Left forelimb (tissue), 1 donor: ENCODE data around the gene PRRX2.
"Not testable (repeated sequence)": the region's sequence is repeated elsewhere in the genome, so short reads cannot be mapped to it uniquely, and the experiment has no call there.

Source experiments
- DNase-seq: peaks from one replicate; pipeline ENCODE4 v3.0.0-alpha.2; 2018; ENCODE audit warnings: low spot score

The PRRX2 gene

DNA sequence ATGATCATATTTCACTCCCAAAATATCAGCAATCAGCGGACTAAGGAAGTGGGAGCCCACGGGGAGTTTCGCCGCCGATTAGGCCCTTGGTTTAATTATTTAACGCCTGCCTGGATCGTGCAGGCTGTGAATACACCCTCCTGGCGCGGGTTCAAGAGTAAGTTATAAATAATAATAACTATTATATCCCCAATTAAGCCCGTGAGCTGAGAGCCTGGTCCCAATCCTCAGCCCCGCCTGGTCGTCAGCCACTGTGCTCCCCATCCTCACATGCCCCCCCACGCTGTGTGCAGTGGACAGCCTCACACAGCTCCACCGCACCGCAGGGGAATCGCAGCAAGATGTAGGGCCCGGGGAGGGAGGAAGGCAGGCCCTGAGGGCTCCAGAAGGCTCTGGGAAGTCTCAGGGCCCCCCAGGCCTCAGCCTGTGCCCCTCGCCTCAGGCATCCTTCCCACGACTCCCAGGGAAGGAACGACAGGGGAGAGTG, 10.8 kb upstream of the PRRX2 start:
- no peak for DNase-seq

DNA sequence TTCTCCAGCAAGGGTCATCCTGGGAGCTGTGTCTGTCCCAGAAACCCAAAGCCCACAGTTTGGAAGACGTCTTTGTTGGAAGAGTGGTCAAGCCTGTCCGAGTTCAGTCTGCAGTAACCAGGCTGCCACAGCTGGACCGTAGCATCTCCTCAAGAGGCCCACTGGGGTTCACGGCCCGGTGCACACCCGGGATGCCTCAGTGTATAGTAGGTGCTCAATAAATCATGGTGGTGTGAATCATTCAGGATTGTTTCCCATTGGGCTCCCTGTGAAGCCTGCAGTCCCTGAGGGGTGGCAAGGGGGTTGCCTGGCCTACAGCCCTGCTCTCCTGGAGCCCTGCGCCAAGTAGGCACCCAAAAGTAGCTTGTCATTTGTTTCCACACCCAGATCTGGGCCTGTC, 10.3 kb upstream of the PRRX2 start:
- DNase-seq = no peak

DNA sequence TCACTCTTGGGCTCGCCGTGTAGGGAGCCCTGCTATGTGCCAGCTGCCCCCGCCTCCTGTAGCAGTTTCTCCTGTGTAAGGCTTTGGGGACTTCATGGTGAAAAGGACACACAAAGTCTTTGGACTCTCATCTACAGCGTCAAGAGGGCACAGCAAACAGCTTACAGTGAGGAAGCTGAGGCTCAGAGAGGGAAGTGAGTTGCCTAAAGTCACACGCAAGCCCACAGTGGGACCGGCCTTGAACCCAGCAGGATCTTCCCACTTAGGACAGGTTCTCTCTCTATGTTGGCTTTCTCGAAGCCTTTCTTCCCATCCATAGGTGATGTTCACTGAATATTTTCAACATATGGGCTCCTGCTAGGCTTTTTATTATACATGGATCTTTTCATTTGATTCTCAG, 9.8 kb upstream of the PRRX2 start:
- DNase-seq = no peak

DNA sequence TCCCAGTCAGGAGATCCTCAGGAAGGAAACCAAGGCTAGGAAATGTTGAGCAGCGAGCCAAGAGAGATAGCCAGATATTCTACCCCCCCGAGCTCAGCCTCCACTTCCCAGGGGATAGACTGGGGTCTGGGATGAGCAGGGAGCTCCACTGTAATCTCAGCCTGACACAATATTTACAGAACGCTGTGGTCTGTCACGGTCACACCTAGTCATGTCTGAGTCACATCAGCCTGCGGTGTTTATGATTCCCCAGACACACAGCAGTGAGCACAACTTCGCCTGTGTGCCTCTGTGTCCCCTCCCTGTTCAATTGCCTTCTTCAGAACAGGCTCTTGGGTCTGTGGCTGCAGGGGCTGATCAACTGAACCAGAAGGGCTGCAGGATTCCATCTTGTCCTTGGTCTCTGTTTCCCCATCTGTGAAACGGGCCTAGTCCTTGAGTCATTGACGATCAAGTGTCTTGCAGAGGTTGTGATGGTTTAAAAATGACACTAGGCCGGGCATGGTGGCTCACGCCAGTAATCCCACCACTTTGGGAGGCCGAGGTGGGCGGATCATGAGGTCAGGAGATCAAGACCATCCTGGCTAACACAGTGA, 8.6 kb upstream of the PRRX2 start:
- DNase-seq = no peak

DNA sequence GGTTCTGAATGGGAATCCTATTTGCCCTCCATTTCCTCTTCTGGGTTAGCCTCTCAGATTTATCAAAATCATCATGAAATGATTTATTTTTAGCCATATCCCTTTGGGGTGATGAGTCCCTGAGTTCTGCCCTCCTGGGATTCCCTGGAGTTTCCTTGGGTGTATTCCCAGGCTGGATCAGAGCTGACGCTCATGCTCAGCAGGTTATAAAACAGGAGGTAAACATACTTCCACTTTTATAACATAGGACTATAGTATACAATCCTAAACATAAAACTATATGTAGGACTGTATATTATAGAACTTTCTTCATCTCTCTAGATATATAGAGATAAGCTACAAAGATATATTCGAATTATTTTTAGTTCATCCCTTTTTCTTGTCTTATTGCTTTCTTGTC, 4.4 kb upstream of the PRRX2 start:
- DNase-seq = no peak

DNA sequence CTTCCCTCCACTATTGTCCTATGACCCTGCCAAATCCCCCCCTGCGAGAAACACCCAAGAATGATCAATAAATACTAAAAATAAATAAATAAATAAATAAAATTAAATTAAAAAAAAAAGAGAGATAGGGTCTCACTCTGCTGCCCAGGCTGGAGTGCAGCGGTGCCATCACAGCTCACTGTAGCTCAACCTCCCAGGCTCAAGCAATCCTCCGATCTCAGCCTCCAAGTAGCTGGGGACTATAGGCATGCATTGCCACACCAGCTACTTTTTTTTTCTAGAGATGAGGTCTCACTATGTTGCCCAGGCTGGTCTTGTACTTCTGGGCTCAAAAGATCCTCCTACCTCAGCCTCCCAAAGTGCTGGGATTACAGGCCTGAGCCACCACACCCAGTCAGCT, 3.2 kb upstream of the PRRX2 start:
- not testable (repeated sequence) for DNase-seq

DNA sequence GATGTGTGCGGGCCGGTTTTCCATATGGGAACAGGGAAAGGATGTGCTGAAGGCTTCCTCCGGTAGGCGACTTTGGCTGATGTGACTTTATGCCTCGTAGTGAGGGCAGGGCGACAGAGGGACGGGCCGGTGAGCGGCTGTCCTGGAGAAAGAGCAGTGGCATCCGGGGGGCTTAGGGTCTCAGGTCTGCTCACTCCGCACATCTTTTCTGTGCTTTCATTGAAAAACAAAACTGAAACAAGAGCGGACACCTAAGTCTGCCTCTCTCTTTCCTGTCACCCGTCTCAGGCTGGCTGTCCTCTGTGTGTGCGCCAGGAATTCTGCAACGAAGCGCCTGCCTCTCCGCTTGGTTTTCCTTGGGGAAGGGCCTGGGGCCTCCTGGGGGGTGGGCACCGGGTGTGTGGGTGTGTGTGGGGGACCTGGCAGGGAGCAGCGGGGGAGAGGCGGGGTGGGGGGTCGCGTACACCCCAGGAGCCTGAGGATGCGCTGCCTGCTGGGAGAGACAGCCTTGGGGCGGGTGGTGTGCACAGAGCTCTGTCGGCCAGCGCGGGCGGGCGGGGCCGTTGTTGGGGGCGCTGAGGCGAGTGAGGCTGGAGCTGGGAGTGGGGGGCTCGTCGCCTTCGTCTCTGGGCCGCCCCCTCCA, 580 bp upstream of the PRRX2 start:
- DNase-seq = no peak

DNA sequence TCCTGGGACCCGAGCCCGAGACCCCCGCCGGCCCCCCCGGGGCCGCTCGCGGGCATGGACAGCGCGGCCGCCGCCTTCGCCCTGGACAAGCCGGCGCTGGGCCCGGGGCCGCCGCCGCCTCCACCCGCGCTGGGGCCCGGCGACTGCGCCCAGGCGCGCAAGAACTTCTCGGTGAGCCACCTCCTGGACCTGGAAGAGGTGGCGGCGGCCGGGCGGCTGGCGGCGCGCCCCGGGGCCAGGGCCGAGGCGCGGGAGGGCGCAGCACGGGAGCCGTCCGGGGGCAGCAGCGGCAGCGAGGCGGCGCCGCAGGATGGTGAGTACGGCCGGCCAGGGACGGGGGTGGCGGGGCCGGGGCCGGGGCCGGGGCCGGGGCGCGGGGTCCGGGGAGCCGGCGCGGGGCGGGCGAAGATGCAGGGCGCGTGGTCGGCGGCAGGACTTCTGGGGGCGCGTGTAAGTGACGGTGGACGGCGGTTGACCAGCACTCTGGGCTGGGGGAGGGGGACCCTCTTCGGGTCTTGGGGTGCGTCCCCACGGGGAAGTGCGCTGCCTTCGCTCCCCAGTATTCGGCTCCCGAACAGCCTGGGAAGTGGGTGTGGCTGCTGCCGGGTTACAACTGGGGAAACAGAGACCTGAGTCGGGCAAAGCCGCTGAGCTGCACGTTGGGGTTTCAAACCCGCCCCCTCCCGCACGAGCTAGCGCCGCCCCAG, 520 bp downstream of the PRRX2 start:
- DNase-seq = no peak

DNA sequence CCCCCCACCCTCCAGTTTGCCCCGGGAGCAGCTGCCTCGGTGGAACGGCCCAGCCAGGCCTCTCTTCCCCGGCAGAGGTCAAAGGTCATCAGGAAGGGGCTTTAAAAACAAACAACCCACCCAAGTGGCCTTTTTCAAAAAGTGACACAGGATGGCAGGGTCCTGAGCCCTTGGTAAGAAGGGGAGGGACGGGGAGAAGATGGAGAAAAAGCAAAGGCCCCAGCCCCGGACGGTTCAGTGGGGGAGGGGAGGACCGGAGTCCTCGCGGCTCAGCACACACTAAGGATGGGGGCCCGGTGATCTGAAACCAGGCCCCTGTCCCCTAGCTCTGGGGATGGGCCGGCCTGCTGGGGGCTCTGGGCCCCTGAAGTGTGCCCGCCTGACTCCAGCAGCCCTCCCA, 1.1 kb downstream of the PRRX2 start:
- no peak for DNase-seq

DNA sequence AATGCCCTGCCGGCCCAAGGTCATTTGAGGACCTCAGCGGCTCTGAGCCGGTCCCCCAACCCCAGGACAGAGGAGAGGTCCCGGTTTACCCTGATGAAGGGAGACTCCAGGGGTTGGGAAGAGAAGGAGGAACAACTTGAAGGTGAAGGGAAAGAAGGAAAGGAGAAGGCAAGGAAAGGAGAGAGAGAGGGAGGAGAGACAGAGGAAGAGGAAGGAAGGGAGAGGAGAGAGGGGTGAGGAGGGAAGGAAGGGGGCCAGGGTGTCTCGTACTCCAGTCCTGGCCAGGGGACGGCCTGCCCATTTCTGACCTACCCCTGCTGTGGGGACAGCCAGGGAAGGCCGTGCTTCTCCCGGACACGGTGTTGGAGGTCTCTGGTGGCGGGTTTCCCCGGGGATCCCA, 1.9 kb downstream of the PRRX2 start:
- DNase-seq = no peak

DNA sequence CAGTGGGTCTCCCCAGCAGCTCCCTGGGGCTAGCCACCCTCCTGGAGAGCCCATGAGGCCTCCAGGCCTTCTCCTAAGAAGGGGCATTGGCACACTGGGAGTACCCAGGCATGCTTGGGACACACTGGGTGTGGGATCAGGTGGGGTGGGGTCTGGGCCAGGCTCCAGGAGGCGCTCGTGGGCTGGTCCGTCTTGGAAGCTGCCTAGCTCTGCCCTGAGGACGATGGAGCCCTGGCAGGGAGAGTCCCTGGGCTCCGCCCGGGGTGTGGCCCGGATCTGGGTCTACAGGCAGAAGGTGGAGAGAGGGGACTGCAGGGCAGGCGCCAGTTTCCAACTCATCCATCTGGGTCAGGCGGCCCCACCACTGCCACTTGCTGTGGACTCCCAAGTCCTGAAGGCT, 2.4 kb downstream of the PRRX2 start:
- no peak for DNase-seq

DNA sequence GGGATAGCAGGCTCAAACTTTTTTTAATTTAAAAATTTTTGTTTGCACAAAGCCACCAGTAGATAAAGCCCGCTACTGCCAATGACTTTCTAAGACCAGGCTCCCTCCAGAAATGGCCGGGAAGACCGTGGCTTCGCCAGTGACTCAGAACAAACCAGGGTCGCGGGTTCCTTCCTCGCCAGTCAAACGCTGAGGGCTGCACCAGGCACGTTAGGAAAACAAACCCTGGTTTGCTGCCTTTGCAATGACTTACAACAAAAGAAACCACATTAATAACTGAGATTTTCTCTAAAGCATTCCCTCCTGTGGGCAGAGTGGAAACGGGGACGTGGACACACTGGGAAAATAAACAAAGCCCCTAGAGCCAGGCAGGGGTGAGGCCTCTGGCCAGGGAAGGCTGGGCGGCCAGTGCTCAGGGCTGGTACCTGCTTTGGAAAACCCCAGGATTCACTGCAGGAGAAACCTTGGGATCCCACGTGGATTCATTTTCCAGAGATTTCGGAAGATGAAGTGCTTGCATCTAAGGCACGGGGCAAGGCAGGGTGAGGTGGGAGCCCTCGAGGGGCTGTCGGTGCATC, 3.8 kb downstream of the PRRX2 start:
- no peak for DNase-seq

DNA sequence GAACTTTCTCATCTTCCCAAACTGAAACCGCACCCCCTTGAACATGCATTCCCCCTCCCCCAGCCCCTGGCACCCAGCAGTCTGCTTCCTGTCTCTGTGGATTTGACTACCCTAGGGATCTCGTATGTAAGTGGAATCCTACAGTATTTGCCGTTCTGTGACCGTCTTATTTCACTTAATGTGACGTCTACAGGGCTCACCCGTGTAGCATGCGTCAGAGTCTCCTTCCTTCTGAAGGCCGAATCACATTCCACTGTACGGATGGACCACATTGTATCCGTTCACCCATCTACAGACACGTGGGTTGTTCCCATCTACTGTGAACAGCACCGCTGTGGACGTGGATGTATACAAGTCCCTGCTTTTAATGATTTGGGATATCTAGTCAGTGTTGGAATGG, 4.5 kb downstream of the PRRX2 start:
- no peak for DNase-seq

DNA sequence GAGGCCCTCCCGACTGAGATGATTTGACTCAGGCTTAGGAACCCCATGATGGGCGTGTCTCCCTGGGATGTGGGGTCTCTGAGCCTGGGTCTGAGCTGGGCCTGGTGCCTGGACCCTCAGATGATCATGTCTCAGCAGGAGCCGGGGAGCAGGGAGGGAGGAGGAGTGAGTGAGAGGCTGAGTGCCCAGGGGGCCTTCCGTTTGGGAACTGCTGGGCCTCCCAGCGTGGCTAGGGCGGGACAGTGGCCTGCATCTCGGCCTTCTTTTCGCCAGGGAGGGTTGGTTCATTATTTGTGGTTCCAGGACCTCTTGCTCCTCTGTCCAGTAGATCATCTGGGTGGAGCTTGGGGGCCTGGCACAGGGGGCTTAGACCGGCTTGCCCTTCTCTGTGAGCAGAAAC, 5.6 kb downstream of the PRRX2 start:
- DNase-seq = no peak

DNA sequence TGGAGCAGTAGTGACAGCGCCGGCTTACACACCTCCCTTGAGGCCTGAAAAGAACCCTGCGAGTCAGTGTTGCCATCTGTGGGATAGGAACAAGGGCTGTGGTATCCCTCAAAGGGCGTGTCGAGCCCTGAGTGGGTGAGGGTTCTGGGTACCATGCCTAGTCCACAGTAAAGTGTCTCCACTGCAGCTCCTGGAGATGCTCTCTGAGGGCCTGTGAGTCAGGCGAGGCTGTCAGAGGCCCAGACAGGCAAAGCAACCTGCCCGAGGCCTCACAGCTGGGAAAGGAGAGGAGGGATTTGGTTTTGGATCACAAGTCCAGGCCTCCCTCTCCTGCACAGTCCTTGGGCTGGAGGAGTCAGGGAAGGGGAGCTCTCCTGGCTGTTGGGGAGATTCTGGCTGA, 6.1 kb downstream of the PRRX2 start:
- no peak for DNase-seq

DNA sequence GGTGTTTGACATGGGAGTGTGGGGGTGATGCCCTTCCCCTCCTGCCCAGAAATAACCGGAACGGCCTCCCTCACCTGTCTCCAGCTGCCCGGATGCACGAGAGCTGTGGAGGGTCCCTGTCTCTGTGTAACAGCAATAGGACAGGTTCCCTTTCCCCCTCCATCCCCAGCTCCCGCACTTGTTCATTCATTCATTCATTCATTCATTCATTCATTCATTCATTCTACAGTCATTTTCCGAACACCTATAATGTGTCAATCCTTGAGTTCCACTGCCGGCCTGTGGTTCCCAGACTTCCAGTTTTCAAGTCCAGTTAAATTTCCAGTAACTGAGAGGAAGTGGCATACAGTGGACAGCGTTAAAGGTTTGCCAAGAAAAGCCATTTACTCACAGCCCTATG, 7.3 kb downstream of the PRRX2 start:
- DNase-seq = no peak

DNA sequence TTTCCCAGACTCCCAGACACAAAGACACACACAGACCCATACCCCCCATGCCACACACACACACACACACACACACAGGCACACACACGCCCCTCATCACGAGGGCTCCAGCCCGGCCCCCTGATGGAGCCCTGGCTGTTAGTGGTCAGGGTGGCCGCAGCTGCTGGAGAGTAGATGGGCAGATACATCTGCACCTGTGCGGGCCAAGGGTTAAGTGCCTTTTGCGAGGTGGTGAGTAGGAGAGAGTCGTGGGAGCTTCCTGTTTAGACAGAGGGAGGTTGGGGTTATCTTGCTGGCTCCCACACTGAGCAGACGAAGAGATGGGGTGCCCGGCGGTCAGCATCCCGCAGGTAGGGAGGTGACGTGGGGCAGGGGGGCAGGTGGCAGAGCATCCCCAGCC, 8.2 kb downstream of the PRRX2 start:
- DNase-seq = no peak

DNA sequence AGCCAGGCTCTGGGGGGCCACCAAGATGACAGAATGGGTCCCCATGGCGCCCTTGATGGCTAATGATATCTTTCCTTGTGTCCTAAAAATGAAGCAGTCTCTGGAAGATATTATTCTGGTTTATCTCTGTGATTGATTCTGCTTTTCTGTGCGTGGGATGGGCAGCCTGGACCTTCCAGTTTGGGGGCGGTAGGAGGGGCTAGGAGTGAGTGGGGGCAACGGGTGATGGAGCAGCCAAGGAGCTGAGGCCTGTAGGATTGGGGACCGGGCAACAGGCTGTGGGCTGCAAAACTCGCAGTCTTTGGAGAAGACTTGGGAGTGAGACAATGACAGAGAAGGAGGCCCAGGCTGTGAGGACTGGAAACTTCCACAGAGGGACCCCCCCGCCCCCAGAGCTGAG, 8.8 kb downstream of the PRRX2 start:
- no peak for DNase-seq

DNA sequence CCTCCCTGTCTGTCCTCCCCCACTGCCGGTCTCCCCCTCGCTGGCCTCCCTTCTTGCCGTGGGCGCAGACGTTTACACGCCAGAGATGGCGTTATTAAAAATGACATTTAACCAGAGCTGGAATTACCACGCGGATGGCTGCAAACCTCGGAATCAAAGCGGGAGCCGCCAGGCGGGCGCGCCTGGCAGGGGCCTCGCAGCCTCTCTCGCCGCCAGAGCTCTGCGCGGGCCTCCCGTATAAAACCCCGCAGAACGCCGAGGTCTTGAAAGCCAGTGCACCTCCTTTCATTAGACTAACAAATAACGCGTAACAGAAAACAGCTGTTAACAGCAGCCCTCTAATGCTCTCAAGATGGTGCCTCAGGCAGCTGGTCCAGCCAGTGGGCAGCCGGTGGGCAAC, 10.2 kb downstream of the PRRX2 start:
- no peak for DNase-seq

DNA sequence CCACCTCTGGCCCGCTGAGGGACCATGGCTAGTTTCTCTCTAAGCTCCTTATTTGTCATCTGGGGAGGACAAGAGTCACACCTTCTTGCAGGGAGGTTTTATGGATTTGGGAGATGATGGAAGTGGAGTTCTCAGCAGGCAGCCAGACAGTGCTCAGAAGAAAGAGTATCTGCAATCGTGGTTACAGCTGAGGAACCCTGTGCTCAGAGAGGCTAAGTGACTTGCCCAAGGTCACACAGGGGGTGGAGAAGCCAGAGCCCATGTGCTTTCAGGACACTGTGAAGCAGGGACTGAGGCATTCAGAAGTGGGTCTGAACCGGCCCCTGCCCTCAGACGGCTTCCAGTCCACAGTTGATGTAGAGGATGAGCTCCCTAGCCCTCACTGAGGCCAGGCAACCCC, 10.8 kb downstream of the PRRX2 start:
- DNase-seq = no peak

DNA sequence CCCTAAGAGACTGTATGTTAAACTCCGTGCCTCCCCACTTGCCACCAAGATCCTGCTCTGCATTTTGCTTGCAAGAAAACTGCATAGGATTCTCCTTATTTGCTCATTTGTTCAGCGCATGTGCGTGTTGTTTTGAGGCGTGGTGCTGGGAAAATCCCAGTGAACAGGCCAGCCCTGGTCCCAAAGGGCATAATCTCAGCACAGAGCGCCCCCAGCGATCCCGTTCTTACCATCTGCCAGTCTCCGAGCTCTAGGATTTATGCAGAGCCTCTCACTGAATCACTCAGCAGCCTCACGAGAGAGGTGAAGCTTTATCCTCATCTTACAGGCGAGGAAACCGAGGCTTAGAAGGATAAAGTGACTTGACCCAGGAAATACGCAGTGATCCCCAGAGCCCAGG, 11.5 kb downstream of the PRRX2 start:
- DNase-seq = no peak

DNA sequence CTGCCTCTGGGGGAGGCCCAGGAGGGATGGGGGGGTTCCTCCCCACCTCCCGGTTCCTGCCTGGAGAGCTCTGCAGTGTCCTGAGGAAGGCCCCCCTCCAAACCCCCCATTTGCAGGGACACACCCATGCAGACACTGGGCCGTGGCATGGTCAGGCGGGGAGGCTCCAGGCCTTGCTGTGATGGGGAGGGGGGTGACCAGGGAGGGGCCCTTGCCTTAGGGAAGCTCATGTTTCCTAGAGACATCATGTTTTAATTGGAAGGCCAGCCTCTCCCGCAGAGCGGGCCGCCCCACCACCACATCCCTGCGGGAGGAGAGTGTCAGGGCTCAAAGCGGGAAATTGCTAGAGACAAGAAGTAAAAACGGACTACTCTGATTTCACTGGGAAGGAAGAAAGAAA, 12.0 kb downstream of the PRRX2 start:
- no peak for DNase-seq

DNA sequence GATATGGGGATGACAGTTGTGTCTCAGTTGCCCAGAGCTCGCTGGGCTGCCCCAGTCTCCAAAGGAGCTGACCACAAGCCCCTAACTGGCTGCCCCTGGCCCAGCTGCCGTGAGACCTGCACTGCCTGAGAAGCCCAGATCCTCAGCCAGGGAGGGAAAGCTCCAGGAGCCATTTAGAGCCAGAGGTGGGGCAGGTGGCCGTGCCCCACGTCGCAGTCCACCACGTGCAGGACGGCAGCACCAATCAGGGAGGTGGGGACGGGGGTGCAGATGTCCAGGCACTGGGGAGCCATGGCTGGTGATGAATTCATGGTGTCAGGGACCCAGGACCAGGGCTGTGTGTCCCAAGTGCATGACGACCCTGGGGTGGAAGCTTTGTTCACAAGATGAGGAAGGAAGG, 13.4 kb downstream of the PRRX2 start:
- DNase-seq = no peak
